SU-DHL-6 (cell line): Measurements from ENCODE around the gene DLG2.

Experiments used
- H2AFZ ChIP-seq: fragments of 200-600 bp; sonication (generic); 2 replicates; pipeline ENCODE4 v1.6.1; 2014; ENCODE audit warnings: low read depth, mild to moderate bottlenecking, moderate library complexity, mixed read lengths, antibody characterized with exemption, low read length; ENCODE audit not compliant: severe bottlenecking
- H3F3A ChIP-seq: fragments of 200-600 bp; shearing (Covaris generic); 2 replicates; pipeline ENCODE4 v1.6.0; 2016; ENCODE audit warnings: antibody characterized with exemption, mild to moderate bottlenecking; ENCODE audit not compliant: insufficient read depth
- H3K27ac ChIP-seq: fragments of 200-600 bp; sonication (generic); 2 replicates; pipeline ENCODE4 v1.5.1; 2016; ENCODE audit warnings: low read depth, mild to moderate bottlenecking, low read length, moderate library complexity, mixed read lengths
- H3K27me3 ChIP-seq: fragments of 200-600 bp; sonication (generic), shearing (Covaris generic); 2 replicates; pipeline ENCODE4 v1.6.0; 2014; ENCODE audit warnings: mild to moderate bottlenecking, low read length
- H3K36me3 ChIP-seq: fragments of 200-600 bp; sonication (generic); 2 replicates; pipeline ENCODE4 v1.6.1; 2014; ENCODE audit warnings: mild to moderate bottlenecking, low read length, mixed read lengths
- H3K4me2 ChIP-seq: fragments of 300-600, 200-600 bp; shearing (Covaris generic), sonication (generic); 2 replicates; pipeline ENCODE4 v1.6.0; 2014; ENCODE audit warnings: low read length, low read depth, mild to moderate bottlenecking; ENCODE audit not compliant: poor library complexity, severe bottlenecking
- H3K4me3 ChIP-seq: fragments of 200-600 bp; sonication (generic); 2 replicates; pipeline ENCODE4 v1.5.1; 2014; ENCODE audit warnings: antibody characterized with exemption, low read length, mild to moderate bottlenecking, mixed read lengths; ENCODE audit not compliant: insufficient read depth, poor library complexity, severe bottlenecking
- H3K79me2 ChIP-seq: fragments of 200-600 bp; sonication (generic); 2 replicates; pipeline ENCODE4 v1.6.1; 2014; ENCODE audit warnings: mild to moderate bottlenecking, low read length, moderate library complexity; ENCODE audit not compliant: insufficient read depth
- H3K9ac ChIP-seq: fragments of 200-600 bp; sonication (generic); 2 replicates; pipeline ENCODE4 v1.7.0; 2014; ENCODE audit warnings: mild to moderate bottlenecking, low read length
- H3K9me2 ChIP-seq: fragments of 200-600 bp; sonication (generic); replicated peaks from 2 replicates; pipeline ENCODE4 v1.6.1; 2014; ENCODE audit warnings: low read length; ENCODE audit not compliant: insufficient read depth
- H3K9me3 ChIP-seq: fragments of 200-600 bp; sonication (generic); 2 replicates; pipeline ENCODE4 v1.6.1; 2014; ENCODE audit warnings: low read length, mixed read lengths; ENCODE audit not compliant: insufficient read depth
- H4K20me1 ChIP-seq: fragments of 200-600 bp; sonication (generic); 2 replicates; pipeline ENCODE4 v1.6.1; 2014; ENCODE audit warnings: low read depth, mild to moderate bottlenecking, antibody characterized with exemption, low read length, moderate library complexity, mixed read lengths
- EZH2phosphoT487 ChIP-seq: fragments of 200-600 bp; sonication (generic), shearing (Covaris generic); conservative IDR thresholded peaks from 2 replicates; pipeline ENCODE4 v1.6.1; 2018; ENCODE audit warnings: mild to moderate bottlenecking, antibody characterized with exemption, low read length, moderate library complexity, mixed read lengths
- TF ChIP-seq, protein P1 (sequence below): fragments of 200-600 bp; sonication (generic); IDR thresholded peaks from one replicate; pipeline ENCODE4 v1.5.1; 2017; ENCODE audit warnings: antibody characterized with exemption, mild to moderate bottlenecking, low read length, moderate library complexity; ENCODE audit not compliant: insufficient read depth, poor library complexity, severe bottlenecking

DLG2 gene

DNA sequence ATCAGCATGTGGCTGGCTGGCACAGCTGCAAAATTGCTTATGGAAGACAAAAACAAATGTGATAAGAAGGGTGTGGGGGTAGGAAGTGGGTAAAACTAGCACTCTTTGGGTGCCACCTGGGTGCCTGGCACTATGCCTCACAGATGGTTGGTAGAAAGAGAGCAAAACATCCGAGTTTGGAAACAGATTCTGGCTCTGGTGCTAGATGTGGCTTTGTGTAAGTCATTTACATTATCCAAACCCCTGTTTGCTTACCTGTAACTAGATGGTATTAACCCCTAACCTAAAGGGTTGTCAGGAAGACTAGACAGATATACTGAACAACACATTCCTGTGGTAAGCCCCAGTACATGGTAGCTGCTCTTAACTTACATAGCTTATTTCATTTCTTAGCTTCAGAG is 905.6 kb downstream of the DLG2 start:
- no peaks in the 10 kb centered on the region for H3K9me3 ChIP-seq
- H3K4me3 ChIP-seq: no peak overlapping the region
- no peaks in the 10 kb centered on the region for H3K9me2 ChIP-seq
- no peaks in the 10 kb centered on the region for H3K27me3 ChIP-seq
- H3K79me2 ChIP-seq: no peaks in the 10 kb centered on the region
- TF ChIP-seq, protein P1, sequence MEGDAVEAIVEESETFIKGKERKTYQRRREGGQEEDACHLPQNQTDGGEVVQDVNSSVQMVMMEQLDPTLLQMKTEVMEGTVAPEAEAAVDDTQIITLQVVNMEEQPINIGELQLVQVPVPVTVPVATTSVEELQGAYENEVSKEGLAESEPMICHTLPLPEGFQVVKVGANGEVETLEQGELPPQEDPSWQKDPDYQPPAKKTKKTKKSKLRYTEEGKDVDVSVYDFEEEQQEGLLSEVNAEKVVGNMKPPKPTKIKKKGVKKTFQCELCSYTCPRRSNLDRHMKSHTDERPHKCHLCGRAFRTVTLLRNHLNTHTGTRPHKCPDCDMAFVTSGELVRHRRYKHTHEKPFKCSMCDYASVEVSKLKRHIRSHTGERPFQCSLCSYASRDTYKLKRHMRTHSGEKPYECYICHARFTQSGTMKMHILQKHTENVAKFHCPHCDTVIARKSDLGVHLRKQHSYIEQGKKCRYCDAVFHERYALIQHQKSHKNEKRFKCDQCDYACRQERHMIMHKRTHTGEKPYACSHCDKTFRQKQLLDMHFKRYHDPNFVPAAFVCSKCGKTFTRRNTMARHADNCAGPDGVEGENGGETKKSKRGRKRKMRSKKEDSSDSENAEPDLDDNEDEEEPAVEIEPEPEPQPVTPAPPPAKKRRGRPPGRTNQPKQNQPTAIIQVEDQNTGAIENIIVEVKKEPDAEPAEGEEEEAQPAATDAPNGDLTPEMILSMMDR: no peak
- no peak for TF ChIP-seq EZH2phosphoT487
- H3K36me3 ChIP-seq: no peaks in the 10 kb centered on the region
- no peak overlapping the region for H3K4me2 ChIP-seq
- no peaks in the 10 kb centered on the region for H4K20me1 ChIP-seq
- H3F3A ChIP-seq: no peaks in the 10 kb centered on the region
- H3K27ac ChIP-seq: no peak overlapping the region
- no peak overlapping the region for H3K9ac ChIP-seq
- no peak overlapping the region for H2AFZ ChIP-seq

DNA sequence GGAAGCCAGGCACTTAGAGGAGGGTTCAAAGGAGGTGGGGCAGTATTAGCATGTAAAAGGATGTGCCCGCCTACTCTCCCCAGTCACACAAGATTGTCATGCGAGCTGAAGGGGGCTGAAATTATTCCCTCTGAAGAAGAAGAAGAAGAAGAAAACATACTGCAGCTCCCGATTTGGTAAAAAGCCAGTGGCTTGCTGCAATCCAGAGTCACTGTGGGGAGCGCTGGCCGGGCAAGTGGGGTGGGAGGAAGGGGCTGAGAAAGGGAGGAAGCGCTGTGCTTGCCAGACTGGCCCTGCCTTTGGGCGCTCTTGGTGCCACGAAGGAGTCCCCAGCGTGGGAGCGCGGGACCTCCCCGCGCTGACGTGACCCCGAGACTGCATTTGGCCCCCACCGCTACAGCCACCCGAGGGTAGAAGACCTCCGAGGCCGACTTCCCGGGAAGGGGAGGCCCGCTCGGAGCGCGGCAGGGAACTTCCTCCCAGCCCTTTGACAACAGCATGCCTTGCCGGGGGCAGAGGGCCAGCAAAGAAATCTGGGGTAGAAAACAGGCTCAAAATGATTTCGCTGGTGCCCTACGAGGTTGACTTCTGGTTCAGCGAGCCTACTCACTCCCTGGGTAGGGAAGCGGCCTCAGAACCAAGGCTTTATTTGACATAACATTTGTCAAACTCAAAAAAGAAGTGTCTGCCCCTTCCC is 906.3 kb downstream of the DLG2 start:
- no peak overlapping the region for H3K9ac ChIP-seq
- H3K9me2 ChIP-seq: no peaks in the 10 kb centered on the region
- no peaks in the 10 kb centered on the region for H3K36me3 ChIP-seq
- no peaks in the 10 kb centered on the region for H3K9me3 ChIP-seq
- H3K79me2 ChIP-seq: no peaks in the 10 kb centered on the region
- H4K20me1 ChIP-seq: no peaks in the 10 kb centered on the region
- H3K4me2 ChIP-seq: no peak overlapping the region
- H3K27me3 ChIP-seq: no peaks in the 10 kb centered on the region
- H3F3A ChIP-seq: no peaks in the 10 kb centered on the region
- no peak for TF ChIP-seq EZH2phosphoT487
- TF ChIP-seq, protein P1: no peak
- H3K4me3 ChIP-seq: no peak overlapping the region
- H3K27ac ChIP-seq: no peak overlapping the region
- no peak overlapping the region for H2AFZ ChIP-seq

DNA sequence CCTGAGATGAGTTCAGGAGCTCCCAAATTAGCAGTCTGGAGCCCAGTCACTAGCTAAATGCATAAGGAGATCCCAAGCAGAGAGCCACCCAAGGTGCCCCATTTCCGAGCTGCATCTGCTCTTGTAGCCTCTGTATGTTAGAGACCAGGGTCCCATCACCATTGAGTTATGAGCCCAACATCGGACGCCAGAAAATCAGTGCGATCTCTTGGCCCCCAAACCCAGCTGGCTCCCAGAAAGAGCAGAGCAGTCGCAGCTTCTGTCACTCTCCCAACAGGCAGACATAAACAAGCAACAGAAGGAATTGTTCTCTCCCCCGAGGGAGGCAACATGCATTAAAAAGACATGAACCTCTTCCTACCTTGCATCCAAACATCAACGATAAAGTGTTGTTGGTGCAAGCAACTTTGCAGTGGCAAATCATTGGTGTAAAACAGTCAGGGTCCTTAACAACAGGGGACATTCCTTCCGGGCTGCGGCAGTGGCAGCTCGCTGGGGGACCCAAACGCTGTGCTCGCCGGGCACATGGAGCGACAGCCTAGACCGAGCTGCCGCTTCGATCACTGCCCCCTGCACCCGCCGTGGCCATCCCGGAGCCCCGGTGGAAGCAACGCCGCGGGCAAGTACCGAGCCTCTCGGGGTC is 907.1 kb downstream of the DLG2 start:
- Histone ChIP-seq H3K4me2 (no peak overlapping the region), H3K4me3 (no peak overlapping the region), H3K27me3 (no peaks in the 10 kb centered on the region), H3K36me3 (no peaks in the 10 kb centered on the region), H3K9ac (no peak overlapping the region), H3K27ac (no peak overlapping the region), H3K79me2 (no peaks in the 10 kb centered on the region), H2AFZ (no peak overlapping the region), H3K9me2 (no peaks in the 10 kb centered on the region), H3K9me3 (no peaks in the 10 kb centered on the region), H4K20me1 (no peaks in the 10 kb centered on the region), H3F3A (no peaks in the 10 kb centered on the region)
- TF ChIP-seq EZH2phosphoT487: no peak
- TF ChIP-seq, protein P1: no peak
